NCI-H526 treated with DMSO at 0.1 percent for 48 hours (cell line): Measurements from ENCODE around the gene RAB44.

Experiments used
- DNase-seq: peaks from one replicate; lab custom pipeline; 2025; lab: John Stamatoyannopoulos, UW

Gene RAB44

GRCh38 chr6:36771145-36771544, 73.5 kb downstream of the RAB44 start:
- no peak for DNase-seq

- no peak for DNase-seq
Measured at GRCh38 chr6:36772397-36772796, 74.8 kb downstream of the RAB44 start.

GRCh38 chr6:36774331-36774730, 76.7 kb downstream of the RAB44 start:
- DNase-seq: no peak

GRCh38 chr6:36776167-36776566, 78.5 kb downstream of the RAB44 start:
- no peak for DNase-seq

- no peak for DNase-seq
Measured at GRCh38 chr6:36777801-36778200, 80.2 kb downstream of the RAB44 start.

- DNase-seq: no peak
Measured at GRCh38 chr6:36779227-36779626, 81.6 kb downstream of the RAB44 start.

GRCh38 chr6:36780442-36781177, 83.0 kb downstream of the RAB44 start:
- DNase-seq: no peak

- DNase-seq: no peak
Measured at GRCh38 chr6:36781669-36782068, 84.0 kb downstream of the RAB44 start.
